Keratinocyte (primary cell): Measurements from ENCODE around the gene LHFPL3. TPM values are rescaled to one million over a fixed set of nuclear protein-coding genes. Genes with fewer than 3 reads are reported as not detected.

ENCODE experiments used
- DNase-seq: peaks from one replicate; pipeline ENCODE4 v3.0.0-alpha.2; 2011; ENCODE audit warnings: low read depth, missing footprints, low spot score
- FAIRE-seq: peaks from 2 replicates; lab custom pipeline; 2011; peaks lifted over from hg19 to GRCh38; lab: Jason Lieb, UNC
- H2AFZ ChIP-seq: 2 replicates; pipeline ENCODE4 v1.6.0; 2012; ENCODE audit warnings: low read length, control low read depth, inconsistent platforms; ENCODE audit not compliant: control insufficient read depth
- H3K27ac ChIP-seq: 2 replicates; pipeline ENCODE4 v1.5.1; 2011; ENCODE audit warnings: low read length; ENCODE audit not compliant: control insufficient read depth, insufficient read depth
- H3K27me3 ChIP-seq: 3 replicates; pipeline ENCODE4 v1.6.0; 2011; ENCODE audit warnings: low read length; ENCODE audit not compliant: control insufficient read depth, insufficient read depth; ENCODE audit errors: extremely low read depth
- H3K36me3 ChIP-seq, 2 experiments: 2 replicates in 1 of 2; 3 replicates in 1 of 2; pipeline ENCODE4 v1.5.1; 2011; ENCODE audit warnings: low read length in 2 of 2, mild to moderate bottlenecking in 1 of 2; ENCODE audit not compliant: control insufficient read depth in 2 of 2, insufficient read depth in 2 of 2; ENCODE audit errors: extremely low read depth in 1 of 2
- H3K4me1 ChIP-seq: 3 replicates; pipeline ENCODE4 v1.5.1; 2011; ENCODE audit warnings: low read length; ENCODE audit not compliant: control insufficient read depth, insufficient read depth; ENCODE audit errors: extremely low read depth
- H3K4me2 ChIP-seq: 3 replicates; pipeline ENCODE4 v1.6.0; 2011; ENCODE audit warnings: low read depth, low read length; ENCODE audit not compliant: control insufficient read depth, insufficient read depth; ENCODE audit errors: extremely low read depth
- H3K4me3 ChIP-seq, 3 experiments: fragments of 200-600 bp in 1 of 3; sonication (generic) in 1 of 3; 2 replicates in 2 of 3; 3 replicates in 1 of 3; pipeline ENCODE4 v1.5.1; 2011 to 2016; ENCODE audit warnings: low read length in 3 of 3, mild to moderate bottlenecking in 3 of 3, control low read depth in 2 of 3, inconsistent platforms in 1 of 3, low read depth in 1 of 3, mixed read lengths in 1 of 3, mixed run types in 1 of 3, moderate library complexity in 1 of 3; ENCODE audit not compliant: control insufficient read depth in 2 of 3, insufficient read depth in 2 of 3; ENCODE audit errors: extremely low read depth in 1 of 3
- H3K79me2 ChIP-seq: 2 replicates; pipeline ENCODE4 v1.6.0; 2012; ENCODE audit warnings: low read length; ENCODE audit not compliant: control insufficient read depth, insufficient read depth
- H3K9ac ChIP-seq: 3 replicates; pipeline ENCODE4 v1.6.0; 2011; ENCODE audit warnings: low read length; ENCODE audit not compliant: control insufficient read depth, insufficient read depth; ENCODE audit errors: extremely low read depth
- H3K9me1 ChIP-seq: 3 replicates; pipeline ENCODE4 v1.6.0; 2011; ENCODE audit warnings: low read length; ENCODE audit not compliant: control insufficient read depth, insufficient read depth; ENCODE audit errors: extremely low read depth
- H3K9me3 ChIP-seq: 2 replicates; pipeline ENCODE4 v1.5.1; 2012; ENCODE audit warnings: low read depth, low read length; ENCODE audit not compliant: control insufficient read depth
- H4K20me1 ChIP-seq: 3 replicates; pipeline ENCODE4 v1.6.0; 2011; ENCODE audit warnings: low read length; ENCODE audit not compliant: control insufficient read depth, insufficient read depth; ENCODE audit errors: extremely low read depth
- CTCF ChIP-seq, 3 experiments: IDR thresholded peaks in 1 of 3; conservative IDR thresholded peaks in 1 of 3; optimal IDR thresholded peaks in 1 of 3; 2 replicates in 2 of 3; 3 replicates in 1 of 3; pipeline versions ENCODE3 to v1.5.1; 2011; ENCODE audit warnings: low read length in 3 of 3, mild to moderate bottlenecking in 3 of 3, moderate library complexity in 2 of 3, control low read depth in 1 of 3, inconsistent platforms in 1 of 3; ENCODE audit not compliant: insufficient read depth in 2 of 3; ENCODE audit errors: extremely low read depth in 1 of 3
- EZH2 ChIP-seq: IDR thresholded peaks from one replicate; pipeline ENCODE4 v1.6.1; 2012; ENCODE audit warnings: inconsistent platforms, mild to moderate bottlenecking, low read length, moderate library complexity
- dilution Hi-C: fragments of 300-500 bp; cut with MboI; formaldehyde crosslinking; loops from one replicate; pipeline ENCODE4 v1.7.0; 2020; ENCODE audit warnings: low sequenced_read_pairs; ENCODE audit not compliant: extremely low pct_ligation_motif_present
- polyA plus RNA-seq, 5 experiments: library from polyadenylated mRNA; depleted of rRNA in 3 of 5; stranded (reverse) in 3 of 5; stranded (forward) in 1 of 5; unstranded in 1 of 5; fragments of >200 nt; gene quantifications; 1 replicate in 1 of 5; 2 replicates in 3 of 5; 3 replicates in 1 of 5; pipeline versions ENCODE4 v1.2.1 to v1.2.3, GENCODE V29; 2011 to 2012; ENCODE audit warnings: missing spikeins in 2 of 5, low read depth in 1 of 5, low replicate concordance in 1 of 5

Gene LHFPL3
- polyA plus RNA-seq, 1 donor (not counting 4 experiments of a cell fraction or from before 2014, with no cell fraction given) = not detected

- Histone ChIP-seq H3K4me2 (no peak overlapping the region), H3K27me3 (no peaks in the 10 kb centered on the region), H3K36me3 (no peaks in the 10 kb centered on the region), H3K9ac (no peak overlapping the region), H3K4me1 (no peaks in the 10 kb centered on the region), H2AFZ (no peak overlapping the region), H3K79me2 (no peaks in the 10 kb centered on the region), H4K20me1 (no peaks in the 10 kb centered on the region), H3K4me3 (no peak overlapping the region), H3K9me3 (no peaks in the 10 kb centered on the region), H3K9me1 (no peaks in the 10 kb centered on the region), H3K27ac (no peak overlapping the region)
- FAIRE-seq = no peak
- dilution Hi-C loops = no loop called here
- TF ChIP-seq CTCF (optimal IDR thresholded peaks at IDR 0.05 in 1 of 3, IDR thresholded peaks at IDR 0.05 in 1 of 3, conservative IDR thresholded peaks at IDR 0.05 in 1 of 3; ENCODE audit: extremely low read depth in 1 of 3, insufficient read depth in 2 of 3, low read length in 3 of 3) = no peak
- TF ChIP-seq EZH2 = no peak
- no peak for DNase-seq
These were observed 325.5 kb downstream of the LHFPL3 start for GRCh38 chr7:104653825-104654401.

GRCh38 chr7:104655592-104655991, 327.2 kb downstream of the LHFPL3 start:
- H3K79me2 ChIP-seq = no peaks in the 10 kb centered on the region
- no peaks in the 10 kb centered on the region for H3K9me1 ChIP-seq
- H3K9ac ChIP-seq = no peak overlapping the region
- H3K9me3 ChIP-seq = no peaks in the 10 kb centered on the region
- no peak overlapping the region for H3K27ac ChIP-seq
- no peak overlapping the region for H3K4me3 ChIP-seq
- no peak for TF ChIP-seq CTCF (optimal IDR thresholded peaks at IDR 0.05 in 1 of 3, IDR thresholded peaks at IDR 0.05 in 1 of 3, conservative IDR thresholded peaks at IDR 0.05 in 1 of 3; ENCODE audit: extremely low read depth in 1 of 3, insufficient read depth in 2 of 3, low read length in 3 of 3)
- TF ChIP-seq EZH2 = no peak
- H4K20me1 ChIP-seq = no peaks in the 10 kb centered on the region
- DNase-seq (no peak), FAIRE-seq (no peak)
- dilution Hi-C loops = no loop called here
- no peaks in the 10 kb centered on the region for H3K4me1 ChIP-seq
- H2AFZ ChIP-seq = no peak overlapping the region
- no peak overlapping the region for H3K4me2 ChIP-seq
- no peaks in the 10 kb centered on the region for H3K36me3 ChIP-seq
- no peaks in the 10 kb centered on the region for H3K27me3 ChIP-seq
